Right atrium auricular region (tissue), 2 donors: Measurements from ENCODE around the gene ARHGEF28. TPM values are rescaled to one million over a fixed set of nuclear protein-coding genes. Genes with fewer than 3 reads are reported as not detected.

Source experiments
- DNase-seq: peaks from one replicate; pipeline ENCODE4 v3.0.0-alpha.2; 2019; ENCODE audit warnings: low spot score
- H3K27ac ChIP-seq, 2 donors: fragments of 200-600 bp; sonication (generic); 1 replicate in 1 of 2; 2 replicates in 1 of 2; pipeline ENCODE4 v1.5.1; 2016 to 2019
- H3K27me3 ChIP-seq, 2 donors: fragments of 200-600 bp; sonication (generic); one replicate each; pipeline versions ENCODE4 v1.5.1 to v1.6.0; 2017 to 2019
- H3K36me3 ChIP-seq: fragments of 200-600 bp; sonication (generic); one replicate; pipeline ENCODE4 v1.5.1; 2016
- H3K4me1 ChIP-seq, 2 donors: fragments of 200-600 bp; sonication (generic); one replicate each; pipeline versions ENCODE4 v1.5.1 to v1.6.0; 2017 to 2019
- H3K4me3 ChIP-seq, 2 donors: fragments of 200-600 bp; sonication (generic); 1 replicate in 1 of 2; 2 replicates in 1 of 2; pipeline ENCODE4 v1.5.1; 2017 to 2019; ENCODE audit warnings: mild to moderate bottlenecking in 1 of 2, moderate library complexity in 1 of 2
- H3K9me3 ChIP-seq, 2 donors: fragments of 200-600 bp; sonication (generic); one replicate each; pipeline ENCODE4 v1.5.1; 2019
- CTCF ChIP-seq, 2 donors: fragments of 200-600 bp; sonication (generic); IDR thresholded peaks; one replicate each; pipeline ENCODE4 v1.5.1; 2019; ENCODE audit warnings: antibody characterized with exemption in 2 of 2
- total RNA-seq, 2 donors: library from RNA; depleted of rRNA; stranded (reverse); fragments of >200 nt; gene quantifications; one replicate each; pipeline ENCODE4 v1.1.0, GENCODE V29; 2016

The ARHGEF28 gene
- total RNA-seq, 2 donors from 2014 or later, result 1.0 to 2.9 TPM

DNA sequence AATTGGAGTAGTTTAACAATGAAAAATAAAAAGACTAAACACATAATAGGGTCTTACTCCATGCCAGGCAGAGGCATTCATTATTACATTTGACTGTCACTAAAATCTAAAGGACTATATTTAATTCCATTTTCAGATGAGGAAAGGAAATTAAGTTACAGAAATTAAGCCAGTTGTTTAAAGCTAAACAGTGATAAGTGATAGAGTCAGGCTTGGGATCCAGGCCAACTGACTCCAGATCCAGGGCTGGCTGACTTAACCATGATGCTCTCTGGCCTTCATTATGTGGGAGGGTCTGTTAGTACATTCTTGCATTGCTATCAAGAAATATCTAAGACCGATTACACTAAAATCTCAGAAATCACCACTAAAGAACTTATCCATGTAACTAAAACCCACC, 107.2 kb downstream of the ARHGEF28 start:
- H3K27me3 ChIP-seq, result no peaks in the 10 kb centered on the region
- DNase-seq, result no peak
- TF ChIP-seq CTCF (IDR thresholded peaks at IDR 0.05), result no peak
- H3K9me3 ChIP-seq, result no peaks in the 10 kb centered on the region
- no peak overlapping the region for H3K4me3 ChIP-seq
- H3K4me1 ChIP-seq, result no peaks in the 10 kb centered on the region
- no peaks in the 10 kb centered on the region for H3K36me3 ChIP-seq
- no peak overlapping the region for H3K27ac ChIP-seq

- no peak overlapping the region for H3K4me3 ChIP-seq
- no peaks in the 10 kb centered on the region for H3K9me3 ChIP-seq
- no peaks in the 10 kb centered on the region for H3K36me3 ChIP-seq
- H3K27me3 ChIP-seq, result no peaks in the 10 kb centered on the region
- H3K27ac ChIP-seq, result peak overlapping the region in 1 of 2 donors; percentile 46
- H3K4me1 ChIP-seq, result no peaks in the 10 kb centered on the region
- DNase-seq, result no peak
- no peak for TF ChIP-seq CTCF (IDR thresholded peaks at IDR 0.05)
These were observed 109.2 kb downstream of the ARHGEF28 start for GRCh38 chr5:73735032-73735734.

DNA sequence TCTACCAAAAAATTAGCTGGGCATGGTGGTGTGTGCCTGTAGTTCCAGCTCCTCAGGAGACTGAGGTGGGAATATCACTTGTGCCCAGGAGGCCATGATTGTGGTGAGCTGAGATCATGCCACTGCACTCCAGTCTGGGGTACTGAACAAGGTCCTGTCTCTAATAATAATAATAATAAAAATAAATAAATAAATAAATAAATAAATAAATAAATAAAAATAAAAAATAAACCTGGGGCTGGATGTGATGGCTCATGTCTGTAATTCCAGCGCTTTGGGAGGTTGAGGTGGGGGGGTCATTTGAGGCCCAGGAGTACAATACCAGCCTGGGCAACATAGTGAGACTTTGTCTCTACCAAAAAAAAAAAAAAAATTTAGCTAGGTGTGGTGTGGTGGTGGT, 113.7 kb downstream of the ARHGEF28 start:
- Histone ChIP-seq H3K36me3 (no peaks in the 10 kb centered on the region), H3K27me3 (no peaks in the 10 kb centered on the region), H3K27ac (no peak overlapping the region), H3K4me1 (no peaks in the 10 kb centered on the region), H3K4me3 (no peak overlapping the region), H3K9me3 (no peaks in the 10 kb centered on the region)
- DNase-seq, result no peak
- no peak for TF ChIP-seq CTCF (IDR thresholded peaks at IDR 0.05)

- H3K9me3 ChIP-seq, result no peaks in the 10 kb centered on the region
- TF ChIP-seq CTCF (IDR thresholded peaks at IDR 0.05), result no peak
- H3K27me3 ChIP-seq, result no peaks in the 10 kb centered on the region
- no peak overlapping the region for H3K4me3 ChIP-seq
- no peaks in the 10 kb centered on the region for H3K4me1 ChIP-seq
- no peak for DNase-seq
- no peak overlapping the region for H3K27ac ChIP-seq
- no peaks in the 10 kb centered on the region for H3K36me3 ChIP-seq
These were observed 114.3 kb downstream of the ARHGEF28 start for GRCh38 chr5:73740274-73740790.

GRCh38 chr5:73743161-73743560, 117.2 kb downstream of the ARHGEF28 start:
- Histone ChIP-seq H3K36me3 (no peaks in the 10 kb centered on the region), H3K9me3 (peaks cover 0 to 4% of the 10 kb centered on the region in 2 donors), H3K4me1 (peaks cover 0 to 1% of the 10 kb centered on the region in 2 donors), H3K27me3 (no peaks in the 10 kb centered on the region), H3K4me3 (no peak overlapping the region), H3K27ac (no peak overlapping the region)
- no peak for TF ChIP-seq CTCF (IDR thresholded peaks at IDR 0.05)
- DNase-seq, result no peak

DNA sequence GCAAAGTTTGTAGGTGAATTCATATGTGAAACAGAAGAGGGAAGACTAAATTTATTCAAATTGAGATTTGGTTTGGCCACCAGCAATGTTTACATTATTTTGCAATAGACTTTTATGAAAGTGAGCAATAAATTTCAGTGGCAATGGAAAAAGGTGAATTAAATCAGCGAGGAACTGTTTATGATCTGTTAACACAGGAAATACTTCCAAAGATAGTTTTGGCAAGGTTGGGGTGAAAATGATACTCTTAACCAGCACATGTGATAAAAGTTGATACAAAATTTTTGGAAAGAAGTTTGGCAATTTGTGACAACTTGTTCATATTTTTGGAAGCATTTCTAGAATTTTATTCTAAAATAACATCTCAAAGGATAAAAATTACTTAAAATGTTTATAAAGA, 119.8 kb downstream of the ARHGEF28 start:
- Histone ChIP-seq H3K27me3 (no peaks in the 10 kb centered on the region), H3K36me3 (no peaks in the 10 kb centered on the region), H3K27ac (no peak overlapping the region), H3K9me3 (peaks cover 0 to 4% of the 10 kb centered on the region in 2 donors), H3K4me3 (no peak overlapping the region), H3K4me1 (peaks cover 0 to 16% of the 10 kb centered on the region in 2 donors)
- no peak for TF ChIP-seq CTCF (IDR thresholded peaks at IDR 0.05)
- no peak for DNase-seq
